Measurements from ENCODE around the gene FSD1L. TPM values are rescaled to one million over a fixed set of nuclear protein-coding genes. Genes with fewer than 3 reads are reported as not detected.
A peak's percentile ranks its signal among the peaks of the same experiment; 100 is the strongest.

The FSD1L gene
- total and polyA plus RNA-seq, 12 donors: 2.6 to 11.1 (median 6.7) TPM

GRCh38 chr9:105457560-105458294 is 9.9 kb downstream of the FSD1L start:
- intact Hi-C loops (cut with DNase I): no loop called here
- H3K9me3 ChIP-seq (replicated peaks in 1 of 3): no peaks in the 10 kb centered on the region
- TF ChIP-seq POLR2A (IDR thresholded peaks at IDR 0.05): no peak
- no peak for TF ChIP-seq CTCF (IDR thresholded peaks at IDR 0.05)
- peak; percentile 65 to 80 (median 75) for DNase-seq
- H3K4me1 ChIP-seq (replicated peaks in 1 of 2): peaks cover 8 to 37% of the 10 kb centered on the region in 2 donors
- no peaks in the 10 kb centered on the region for H3K27me3 ChIP-seq
- no peaks in the 10 kb centered on the region for H3K36me3 ChIP-seq (replicated peaks in 1 of 2)
- 47 to 72% (median 62%) methylated on average over 5 to 15 of the region's 15 CpGs for WGBS, 4 donors
- H3K4me3 ChIP-seq: no peak overlapping the region
- H3K27ac ChIP-seq: peak overlapping the region in 3 of 5 donors; percentile 52 to 77 (median 59)

DNA sequence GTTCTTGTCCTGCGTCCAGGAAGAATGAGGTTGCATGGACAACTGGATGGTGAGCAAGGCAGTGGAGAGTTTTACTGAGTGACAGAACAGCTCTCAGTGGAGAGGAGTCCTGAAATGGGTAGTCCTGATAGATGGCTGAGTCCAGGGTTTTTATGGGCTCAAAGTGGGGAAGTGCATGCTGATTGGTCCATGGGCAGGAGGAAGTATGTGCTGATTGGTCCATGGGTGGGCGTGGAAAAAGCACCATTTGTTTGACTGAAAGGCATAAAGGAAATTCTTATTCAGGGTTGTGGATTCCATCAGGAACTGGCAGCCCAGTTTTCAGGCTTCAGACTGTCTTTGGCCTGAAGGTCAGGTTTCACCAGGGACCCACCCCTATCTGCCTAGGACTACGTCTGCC is 10.6 kb downstream of the FSD1L start:
- Histone ChIP-seq H3K36me3 (replicated peaks in 1 of 2) (no peaks in the 10 kb centered on the region), H3K4me3 (no peak overlapping the region), H3K27me3 (no peaks in the 10 kb centered on the region), H3K9me3 (replicated peaks in 1 of 3) (no peaks in the 10 kb centered on the region), H3K4me1 (replicated peaks in 1 of 2) (peaks cover 8 to 37% of the 10 kb centered on the region in 2 donors), H3K27ac (peak overlapping the region in 3 of 5 donors; percentile 52 to 77 (median 73))
- DNase-seq: no peak
- WGBS, 4 donors: 82 to 90% (median 84%) methylated on average over 3 of the region's 3 CpGs
- intact Hi-C loops (cut with DNase I): no loop called here
- no peak for TF ChIP-seq POLR2A (IDR thresholded peaks at IDR 0.05)
- no peak for TF ChIP-seq CTCF (IDR thresholded peaks at IDR 0.05)

DNA sequence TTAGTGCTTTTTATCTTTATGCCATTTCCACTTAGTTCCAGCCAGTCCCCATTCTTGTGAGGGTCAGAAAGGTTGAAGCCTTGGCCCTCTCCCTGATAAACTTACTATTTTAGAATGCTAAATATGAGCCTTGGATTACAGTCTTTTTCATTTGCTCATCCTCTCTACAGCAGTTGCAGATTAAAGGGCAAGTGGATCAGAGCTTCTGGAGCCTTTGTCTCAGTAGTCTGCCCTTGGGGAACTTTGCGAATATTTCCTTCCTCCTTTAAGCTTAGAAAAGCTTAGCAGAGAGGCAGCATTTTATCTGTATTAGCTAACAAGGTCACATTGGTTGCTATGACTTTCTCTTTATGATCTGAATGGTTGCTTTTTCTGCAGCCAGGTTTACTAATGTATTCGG is 11.5 kb downstream of the FSD1L start:
- peaks cover 8 to 37% of the 10 kb centered on the region in 2 donors for H3K4me1 ChIP-seq (replicated peaks in 1 of 2)
- no peaks in the 10 kb centered on the region for H3K36me3 ChIP-seq (replicated peaks in 1 of 2)
- no peak for DNase-seq
- intact Hi-C loops (cut with DNase I): no loop called here
- no peaks in the 10 kb centered on the region for H3K27me3 ChIP-seq
- peak overlapping the region in 4 of 5 donors; percentile 19 to 77 (median 62) for H3K27ac ChIP-seq
- WGBS, 4 donors: 32 to 46% (median 45%) methylated on average over 2 of the region's 2 CpGs
- TF ChIP-seq CTCF (IDR thresholded peaks at IDR 0.05) (no peak), POLR2A (IDR thresholded peaks at IDR 0.05) (no peak)
- H3K4me3 ChIP-seq: no peak overlapping the region
- H3K9me3 ChIP-seq (replicated peaks in 1 of 3): no peaks in the 10 kb centered on the region

DNA sequence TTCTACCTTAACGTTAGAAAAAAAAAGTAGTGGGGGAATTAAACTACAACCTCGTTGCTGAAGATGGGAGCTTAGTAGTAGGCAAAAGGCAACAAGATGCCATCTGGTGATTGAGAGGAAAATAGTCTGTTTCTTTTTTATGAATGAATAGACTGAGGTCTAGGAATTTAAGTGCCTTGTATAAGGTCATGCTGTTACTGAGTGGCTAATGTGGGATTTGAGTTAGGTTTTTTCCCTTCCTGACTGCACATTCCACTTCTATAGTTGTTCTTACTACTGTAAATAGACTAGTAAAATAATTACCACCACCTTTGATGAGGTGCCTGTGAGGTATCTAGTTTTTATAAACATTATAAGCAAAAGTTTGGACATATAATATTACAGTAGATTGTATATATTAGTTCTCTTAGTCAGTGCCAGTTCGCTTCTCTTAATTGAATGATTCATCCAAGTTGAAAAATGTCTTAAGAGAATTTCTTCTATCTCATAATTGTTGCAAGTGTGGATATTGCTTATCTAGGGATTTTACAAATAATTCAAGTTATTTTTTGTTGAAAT is 19.1 kb downstream of the FSD1L start:
- TF ChIP-seq CTCF (IDR thresholded peaks at IDR 0.05): no peak
- TF ChIP-seq POLR2A (IDR thresholded peaks at IDR 0.05): no peak
- Histone ChIP-seq H3K9me3 (replicated peaks in 1 of 3) (no peaks in the 10 kb centered on the region), H3K4me1 (replicated peaks in 1 of 2) (no peaks in the 10 kb centered on the region), H3K27ac (no peak overlapping the region), H3K36me3 (replicated peaks in 1 of 2) (no peaks in the 10 kb centered on the region), H3K4me3 (no peak overlapping the region), H3K27me3 (no peaks in the 10 kb centered on the region)
- intact Hi-C loops (cut with DNase I): no loop called here
- WGBS, 4 donors: 83 to 90% (median 85%) methylated on average over 3 of the region's 3 CpGs
- no peak for DNase-seq
